ENCODE measurements around the gene NBAS.
"Not testable (repeated sequence)": the region's sequence is repeated elsewhere in the genome, so short reads cannot be mapped to it uniquely, and the experiment has no call there.

NBAS gene

GRCh38 chr2:15547115-15547876, 13.8 kb downstream of the NBAS start:
- no peak overlapping the region for H3K4me3 ChIP-seq (ENCODE audit: low read depth, low read length)
- no peak for TF ChIP-seq CTCF (IDR thresholded peaks at IDR 0.05; ENCODE audit: low read depth, low read length, missing control alignments)
- no peak for DNase-seq (ENCODE audit: low read depth)
- in situ Hi-C loops (cut with HindIII; ENCODE audit: low sequenced_read_pairs) = no loop called here

- DNase-seq (ENCODE audit: low read depth) = no peak
- TF ChIP-seq CTCF (IDR thresholded peaks at IDR 0.05; ENCODE audit: low read depth, low read length, missing control alignments) = peak; percentile 17
- in situ Hi-C loops (cut with HindIII; ENCODE audit: low sequenced_read_pairs) = no loop called here
- no peak overlapping the region for H3K4me3 ChIP-seq (ENCODE audit: low read depth, low read length)
Measured at GRCh38 chr2:15546297-15547098, 14.6 kb downstream of the NBAS start.

- TF ChIP-seq CTCF (IDR thresholded peaks at IDR 0.05; ENCODE audit: low read depth, low read length, missing control alignments) = no peak
- in situ Hi-C loops (cut with HindIII; ENCODE audit: low sequenced_read_pairs) = no loop called here
- H3K4me3 ChIP-seq (ENCODE audit: low read depth, low read length) = no peak overlapping the region
- no peak for DNase-seq (ENCODE audit: low read depth)
Measured at GRCh38 chr2:15544227-15544626, 16.9 kb downstream of the NBAS start.

GRCh38 chr2:15543541-15543940, 17.6 kb downstream of the NBAS start:
- no peak for DNase-seq (ENCODE audit: low read depth)
- H3K4me3 ChIP-seq (ENCODE audit: low read depth, low read length) = no peak overlapping the region
- TF ChIP-seq CTCF (IDR thresholded peaks at IDR 0.05; ENCODE audit: low read depth, low read length, missing control alignments) = no peak
- in situ Hi-C loops (cut with HindIII; ENCODE audit: low sequenced_read_pairs) = no loop called here

- H3K4me3 ChIP-seq (ENCODE audit: low read depth, low read length) = no peak overlapping the region
- TF ChIP-seq CTCF (IDR thresholded peaks at IDR 0.05; ENCODE audit: low read depth, low read length, missing control alignments) = no peak
- no peak for DNase-seq (ENCODE audit: low read depth)
- in situ Hi-C loops (cut with HindIII; ENCODE audit: low sequenced_read_pairs) = no loop called here
Measured at GRCh38 chr2:15543053-15543452, 18.1 kb downstream of the NBAS start.

GRCh38 chr2:15542269-15542668, 18.9 kb downstream of the NBAS start:
- DNase-seq (ENCODE audit: low read depth); in situ Hi-C loops (cut with HindIII; ENCODE audit: low sequenced_read_pairs); H3K4me3 ChIP-seq (ENCODE audit: low read depth, low read length): not testable (repeated sequence)

GRCh38 chr2:15540523-15540922, 20.6 kb downstream of the NBAS start:
- DNase-seq (ENCODE audit: low read depth); in situ Hi-C loops (cut with HindIII; ENCODE audit: low sequenced_read_pairs); H3K4me3 ChIP-seq (ENCODE audit: low read depth, low read length): not testable (repeated sequence)
